Measurements from ENCODE around the gene GDE1. TPM values are rescaled to one million over a fixed set of nuclear protein-coding genes. Genes with fewer than 3 reads are reported as not detected.

Gene GDE1
- total RNA-seq, 1 experiment from 2014 or later: 65.7 TPM

- TF ChIP-seq TEAD4 (CRISPR knock-in tag; IDR thresholded peaks at IDR 0.05) (no peak), CBFB (CRISPR knock-in tag; IDR thresholded peaks at IDR 0.05; ENCODE audit: low read depth) (no peak), GABPB1 (CRISPR knock-in tag; IDR thresholded peaks at IDR 0.05) (no peak), TEAD1 (CRISPR knock-in tag; IDR thresholded peaks at IDR 0.05) (no peak), USF1 (CRISPR knock-in tag; IDR thresholded peaks at IDR 0.05) (no peak), ZNF121 (CRISPR knock-in tag; IDR thresholded peaks at IDR 0.05) (no peak)
Observed at GRCh38 chr16:19563377-19563776, 41.5 kb upstream of the GDE1 start (continued).

GRCh38 chr16:19560078-19560477 lies 38.2 kb upstream of the GDE1 start:
- ChIA-PET POLR2A (no interaction called here), CTCF (interaction anchor here (0.7 to 0.9 kb wide), 4 partner anchors 24 to 192 kb away, joined by 3 to 5 read pairs (median 3); no protein-coding TSS in a partner anchor)
- ATAC-seq: no peak
- no peak overlapping the region for H3K4me3 Mint-ChIP-seq
- no peaks in the 10 kb centered on the region for H3K27me3 Mint-ChIP-seq (ENCODE audit: low read depth)
- TF ChIP-seq ZNF219 (CRISPR knock-in tag; IDR thresholded peaks at IDR 0.05; ENCODE audit: borderline replicate concordance): no peak
- no peak for TF ChIP-seq FOXK1 (CRISPR knock-in tag; IDR thresholded peaks at IDR 0.05)
- no peak for TF ChIP-seq USF1 (CRISPR knock-in tag; IDR thresholded peaks at IDR 0.05)
- TF ChIP-seq PRDM15 (CRISPR knock-in tag; IDR thresholded peaks at IDR 0.05): no peak
- TF ChIP-seq ESRRA (CRISPR knock-in tag; IDR thresholded peaks at IDR 0.05; ENCODE audit: borderline replicate concordance): no peak
- TF ChIP-seq TCF7 (CRISPR knock-in tag; IDR thresholded peaks at IDR 0.05; ENCODE audit: low read depth): no peak
- TF ChIP-seq STAT6 (CRISPR knock-in tag; conservative IDR thresholded peaks at IDR 0.05; ENCODE audit: low read depth): no peak
- TF ChIP-seq MLX (CRISPR knock-in tag; IDR thresholded peaks at IDR 0.05): no peak
- TF ChIP-seq ZNF317 (CRISPR knock-in tag; IDR thresholded peaks at IDR 0.05; ENCODE audit: borderline replicate concordance, low read depth): no peak
- no peak for TF ChIP-seq NR1H2 (CRISPR knock-in tag; IDR thresholded peaks at IDR 0.05)
- no peak for TF ChIP-seq GTF2I (CRISPR knock-in tag; conservative IDR thresholded peaks at IDR 0.05)
- no peak for TF ChIP-seq ZNF416 (CRISPR knock-in tag; IDR thresholded peaks at IDR 0.05)
- no peak for TF ChIP-seq ZNF532 (CRISPR knock-in tag; IDR thresholded peaks at IDR 0.05; ENCODE audit: borderline replicate concordance)
- TF ChIP-seq MAX (CRISPR knock-in tag; IDR thresholded peaks at IDR 0.05): no peak
- no peak for TF ChIP-seq NR2C2 (CRISPR knock-in tag; IDR thresholded peaks at IDR 0.05)
- H3K27ac Mint-ChIP-seq: no peak overlapping the region
- no peak for DNase-seq (ENCODE audit: low spot score)
- peaks cover 14% of the 10 kb centered on the region for H3K4me1 Mint-ChIP-seq
- H3K9me3 Mint-ChIP-seq: peaks cover 19% of the 10 kb centered on the region
- H3K36me3 Mint-ChIP-seq: peaks cover 24% of the 10 kb centered on the region
